GM12872 (cell line): ENCODE results near the gene PPP1R8.

Experiments
- CTCF ChIP-seq: IDR thresholded peaks from 3 replicates; pipeline ENCODE4 v1.5.1; 2011; ENCODE audit warnings: low read depth, mild to moderate bottlenecking, low read length, moderate library complexity; ENCODE audit not compliant: insufficient read depth

Gene PPP1R8

GRCh38 chr1:27885621-27886352 lies 55.2 kb downstream of the PPP1R8 start:
- TF ChIP-seq CTCF, result no peak

- no peak for TF ChIP-seq CTCF
These were observed 55.7 kb downstream of the PPP1R8 start for GRCh38 chr1:27886353-27886679.

GRCh38 chr1:27886744-27887143 lies 56.2 kb downstream of the PPP1R8 start:
- TF ChIP-seq CTCF, result no peak

GRCh38 chr1:27887215-27888021 lies 56.8 kb downstream of the PPP1R8 start:
- no peak for TF ChIP-seq CTCF

GRCh38 chr1:27889506-27889905 lies 58.9 kb downstream of the PPP1R8 start:
- no peak for TF ChIP-seq CTCF

- TF ChIP-seq CTCF, result peak; percentile 51; the same call in 2 of the 3 replicates
These were observed 60.8 kb downstream of the PPP1R8 start for GRCh38 chr1:27891196-27891889.

- no peak for TF ChIP-seq CTCF
These were observed 63.9 kb downstream of the PPP1R8 start for GRCh38 chr1:27894521-27894920.
